IMR-90 (cell line): Measurements from ENCODE around the gene THRB. TPM values are rescaled to one million over a fixed set of nuclear protein-coding genes. Genes with fewer than 3 reads are reported as not detected.

Source experiments
- ATAC-seq: fragments of 200-7000 bp; cut with Tn5 transposase; 2 replicates; pipeline ENCODE4 v1.9.1; 2020; ENCODE audit warnings: low read depth, mild to moderate bottlenecking, moderate library complexity
- BruUV-seq: library from RNA; stranded (reverse); fragments of 400-500 nt; replicated peaks from 2 replicates; lab custom pipeline; 2021; lab: Mats Ljungman, UMichigan
- CTCF ChIA-PET: fragments of 300-600 bp; formaldehyde crosslinking; extraction: SDS; loops from one replicate; lab custom pipeline; 2021; ENCODE audit warnings: antibody characterized with exemption; lab: Yijun Ruan, JAX
- POLR2A ChIA-PET: fragments of 300-600 bp; sonication (Branson Sonifier 250); formaldehyde crosslinking; loops from one replicate; lab custom pipeline; 2022; ENCODE audit warnings: antibody characterized with exemption; ENCODE audit not compliant: unreplicated experiment; lab: Charles Lee
- DNase-seq: peaks from one replicate; pipeline ENCODE4 v3.0.0; 2013
- H2AFZ ChIP-seq: replicated peaks from 2 replicates; pipeline ENCODE3; 2013; ENCODE audit warnings: low read length, mild to moderate bottlenecking; ENCODE audit not compliant: poor library complexity
- H2AK5ac ChIP-seq: 2 replicates; pipeline ENCODE4 v1.6.1; 2013; ENCODE audit warnings: low read depth, low read length, inconsistent platforms
- H2AK9ac ChIP-seq: replicated peaks from 2 replicates; pipeline ENCODE3; 2013; ENCODE audit warnings: mild to moderate bottlenecking, low read depth, low read length, moderate library complexity; ENCODE audit not compliant: poor library complexity
- H2BK120ac ChIP-seq: 2 replicates; pipeline ENCODE4 v1.6.1; 2013; ENCODE audit warnings: low read depth, low read length, inconsistent platforms
- H2BK15ac ChIP-seq: 3 replicates; pipeline ENCODE4 v1.6.1; 2013; ENCODE audit warnings: low read depth, low read length, inconsistent platforms
- H2BK20ac ChIP-seq: 2 replicates; pipeline ENCODE4 v1.6.1; 2013; ENCODE audit warnings: low read depth, mild to moderate bottlenecking, inconsistent platforms, low read length, moderate library complexity
- H2BK5ac ChIP-seq: 2 replicates; pipeline ENCODE4 v1.6.1; 2013; ENCODE audit warnings: mild to moderate bottlenecking, low read depth, low read length, inconsistent platforms; ENCODE audit not compliant: poor library complexity, severe bottlenecking
- H3K14ac ChIP-seq: replicated peaks from 2 replicates; pipeline ENCODE4 v1.6.1; 2013; ENCODE audit warnings: low read depth, low read length, inconsistent platforms
- H3K18ac ChIP-seq: 2 replicates; pipeline ENCODE4 v1.6.1; 2013; ENCODE audit warnings: low read depth, low read length, control low read depth
- H3K23ac ChIP-seq: 2 replicates; pipeline ENCODE4 v1.6.1; 2013; ENCODE audit warnings: low read depth, low read length, inconsistent platforms
- H3K27ac ChIP-seq: 2 replicates; pipeline ENCODE4 v1.5.1; 2013; ENCODE audit warnings: mild to moderate bottlenecking, control low read depth, low read length; ENCODE audit not compliant: insufficient read depth
- H3K27me3 ChIP-seq: 2 replicates; pipeline ENCODE4 v1.6.1; 2013; ENCODE audit warnings: low read length; ENCODE audit not compliant: control insufficient read depth, insufficient read depth
- H3K36me3 ChIP-seq: 2 replicates; pipeline ENCODE4 v1.6.1; 2013; ENCODE audit warnings: low read length, mixed read lengths; ENCODE audit not compliant: control insufficient read depth, insufficient read depth
- H3K4ac ChIP-seq: 2 replicates; pipeline ENCODE4 v1.6.1; 2013; ENCODE audit warnings: low read depth, low read length, inconsistent platforms
- H3K4me1 ChIP-seq: 2 replicates; pipeline ENCODE4 v1.6.1; 2013; ENCODE audit warnings: low read length, mixed read lengths; ENCODE audit not compliant: control insufficient read depth, insufficient read depth
- H3K4me2 ChIP-seq: 2 replicates; pipeline ENCODE4 v1.6.1; 2013; ENCODE audit warnings: low read depth, mild to moderate bottlenecking, control low read depth, low read length, moderate library complexity
- H3K4me3 ChIP-seq: 2 replicates; pipeline ENCODE4 v1.5.1; 2013; ENCODE audit warnings: low read depth, mild to moderate bottlenecking, control low read depth, low read length, moderate library complexity; ENCODE audit not compliant: insufficient read depth
- H3K56ac ChIP-seq: 2 replicates; pipeline ENCODE4 v1.6.1; 2013; ENCODE audit warnings: low read length, inconsistent platforms; ENCODE audit not compliant: insufficient read depth; ENCODE audit errors: extremely low read depth
- H3K79me1 ChIP-seq, 2 experiments: 2 replicates each; pipeline ENCODE4 v1.6.1; 2013; ENCODE audit warnings: low read length in 2 of 2, inconsistent platforms in 1 of 2, low read depth in 1 of 2
- H3K9ac ChIP-seq: 2 replicates; pipeline ENCODE4 v1.6.1; 2013; ENCODE audit warnings: low read depth, low read length, control low read depth
- H3K9me1 ChIP-seq: 2 replicates; pipeline ENCODE4 v1.6.1; 2013; ENCODE audit warnings: low read length, inconsistent platforms; ENCODE audit not compliant: insufficient read depth
- H3K9me3 ChIP-seq: 2 replicates; pipeline ENCODE4 v1.6.1; 2013; ENCODE audit warnings: low read length; ENCODE audit not compliant: control insufficient read depth, insufficient read depth
- H4K20me1 ChIP-seq: 2 replicates; pipeline ENCODE4 v1.6.1; 2013; ENCODE audit warnings: low read length, inconsistent platforms; ENCODE audit not compliant: insufficient read depth
- H4K5ac ChIP-seq: 2 replicates; pipeline ENCODE4 v1.6.1; 2013; ENCODE audit warnings: mild to moderate bottlenecking, low read depth, low read length, control low read depth
- H4K8ac ChIP-seq, 2 experiments: 2 replicates each; pipeline ENCODE4 v1.6.1; 2013; ENCODE audit warnings: low read depth in 2 of 2, low read length in 2 of 2, control low read depth in 1 of 2, inconsistent platforms in 1 of 2
- H4K91ac ChIP-seq: 2 replicates; pipeline ENCODE4 v1.6.1; 2013; ENCODE audit warnings: low read depth, low read length, inconsistent platforms; ENCODE audit not compliant: insufficient read depth
- BHLHE40 ChIP-seq: fragments of 150-350 bp; IDR thresholded peaks from 2 replicates; pipeline ENCODE4 v1.6.1; 2016; ENCODE audit warnings: mild to moderate bottlenecking, low read depth, low read length
- MXI1 ChIP-seq: IDR thresholded peaks from 2 replicates; pipeline ENCODE4 v1.6.1; 2012; ENCODE audit warnings: low read depth, mild to moderate bottlenecking, low read length, moderate library complexity, borderline replicate concordance
- WGBS, 2 experiments: methylation state at CpG; one replicate each; pipeline versions ENCODE4 v1.1.5 to v1.1.7; 2013; ENCODE audit warnings: missing lambda C conversion rate in 2 of 2; ENCODE audit not compliant: insufficient read length in 1 of 2; ENCODE audit errors: extremely low coverage in 2 of 2; 5-methylcytosine and 5-hydroxymethylcytosine counted together
- dilution Hi-C: fragments of 300-500 bp; cut with HindIII; formaldehyde crosslinking; loops from one replicate; pipeline ENCODE4 v1.14.3; 2018; ENCODE audit warnings: low sequenced_read_pairs; ENCODE audit not compliant: unreplicated experiment
- in situ Hi-C: fragments of 300-500 bp; cut with MboI; formaldehyde crosslinking; loops from 3 replicates; pipeline ENCODE4 v1.14.3; 2019; ENCODE audit warnings: low sequenced_read_pairs, inconsistent platforms, mixed read lengths
- intact Hi-C: fragments of 100-400 bp; cut with micrococcal nuclease; formaldehyde crosslinking; loops from 2 replicates; pipeline ENCODE4 v1.10.0; 2022
- polyA plus RNA-seq, 3 experiments: library from polyadenylated mRNA; depleted of rRNA; stranded (reverse); fragments of >200 nt; gene quantifications; 2 replicates each; pipeline ENCODE4 v1.2.3, GENCODE V29; 2012; ENCODE audit warnings: low replicate concordance in 1 of 3
- total RNA-seq: library from RNA; depleted of rRNA; stranded (reverse); fragments of >200 nt; gene quantifications from 2 replicates; pipeline ENCODE4 v1.2.3, GENCODE V29; 2012

The THRB gene
- total and polyA plus RNA-seq, 2 of the 4 experiments (the other 2 are of a cell fraction), result under 0.01 TPM; not detected in 1

DNA sequence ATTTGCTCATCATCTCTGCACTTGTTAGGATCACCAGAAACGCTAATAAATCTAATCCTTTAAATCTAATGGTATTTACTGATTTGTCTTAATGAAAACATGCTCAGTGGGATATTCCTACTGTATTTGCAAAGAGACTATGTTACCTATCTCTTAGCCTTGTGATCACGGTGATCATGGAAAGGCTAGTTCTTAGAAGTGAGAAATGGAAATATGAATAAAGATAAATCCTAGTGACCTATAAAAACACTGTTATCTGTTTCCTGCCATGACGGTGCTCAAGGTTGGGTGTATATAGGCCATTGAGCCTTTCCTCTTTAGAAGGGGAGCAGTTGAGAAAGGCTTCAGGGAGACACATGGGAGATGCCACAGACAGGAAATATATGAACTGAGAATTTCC, 116.3 kb downstream of the THRB start:
- no peak for DNase-seq
- Histone ChIP-seq H2AFZ (no peak overlapping the region), H3K4me3 (no peak overlapping the region), H3K14ac (no peak overlapping the region), H3K23ac (no peak overlapping the region), H3K36me3 (no peaks in the 10 kb centered on the region), H3K79me1 (no peaks in the 10 kb centered on the region), H3K4me2 (no peak overlapping the region), H2AK9ac (no peak overlapping the region), H3K27ac (no peak overlapping the region), H4K5ac (no peak overlapping the region), H3K56ac (no peak overlapping the region), H2BK15ac (no peak overlapping the region), H3K4me1 (no peaks in the 10 kb centered on the region), H3K9me3 (no peaks in the 10 kb centered on the region), H2BK120ac (no peak overlapping the region), H3K9me1 (no peaks in the 10 kb centered on the region), H3K4ac (no peak overlapping the region), H4K91ac (no peak overlapping the region), H2AK5ac (no peak overlapping the region), H4K20me1 (no peaks in the 10 kb centered on the region), H3K27me3 (no peaks in the 10 kb centered on the region), H2BK20ac (no peak overlapping the region), H4K8ac (no peak overlapping the region), H3K9ac (no peak overlapping the region), H3K18ac (no peak overlapping the region), H2BK5ac (no peak overlapping the region)
- no TSS peak for BruUV-seq
- no peak for ATAC-seq
- POLR2A ChIA-PET, result no interaction called here
- TF ChIP-seq MXI1, result no peak
- no peak for TF ChIP-seq BHLHE40
- CTCF ChIA-PET, result no interaction called here
- intact Hi-C loops, result no loop called here
- no CpG with 5 or more reads among the region's 3 CpGs for WGBS, 2 experiments
- dilution Hi-C loops, result no loop called here
- in situ Hi-C loops, result no loop called here
